H9 (cell line): ENCODE data around the gene RAB26. TPM values are rescaled to one million over a fixed set of nuclear protein-coding genes. Genes with fewer than 3 reads are reported as not detected.

ENCODE experiments used
- DNase-seq: peaks from one replicate; pipeline ENCODE4 v3.0.0-alpha.2; 2017
- H2AFZ ChIP-seq: one replicate; pipeline ENCODE4 v1.6.1; 2013; ENCODE audit warnings: mild to moderate bottlenecking, low read length, control low read depth, moderate library complexity
- H2AK5ac ChIP-seq: 2 replicates; pipeline ENCODE4 v1.6.1; 2013; ENCODE audit warnings: low read length, control low read depth, mixed read lengths; ENCODE audit not compliant: insufficient read length
- H2BK120ac ChIP-seq: one replicate; pipeline ENCODE4 v1.6.1; 2013; ENCODE audit warnings: low read depth, mild to moderate bottlenecking, low read length, control low read depth, inconsistent platforms; ENCODE audit not compliant: poor library complexity, severe bottlenecking
- H2BK12ac ChIP-seq: 2 replicates; pipeline ENCODE4 v1.6.1; 2013; ENCODE audit warnings: low read length, control low read depth, mixed read lengths, low read depth; ENCODE audit not compliant: insufficient read length
- H2BK15ac ChIP-seq: 2 replicates; pipeline ENCODE4 v1.6.1; 2013; ENCODE audit warnings: low read depth, low read length, control low read depth
- H2BK20ac ChIP-seq: one replicate; pipeline ENCODE4 v1.6.1; 2013; ENCODE audit warnings: low read depth, mild to moderate bottlenecking, low read length, control low read depth, inconsistent platforms; ENCODE audit not compliant: poor library complexity, severe bottlenecking
- H2BK5ac ChIP-seq: 2 replicates; pipeline ENCODE4 v1.6.1; 2013; ENCODE audit warnings: low read length, control low read depth, mixed read lengths; ENCODE audit not compliant: insufficient read length
- H3K14ac ChIP-seq: 2 replicates; pipeline ENCODE4 v1.6.1; 2013; ENCODE audit warnings: low read length, control low read depth; ENCODE audit not compliant: insufficient read depth
- H3K18ac ChIP-seq: 2 replicates; pipeline ENCODE4 v1.6.1; 2013; ENCODE audit warnings: low read depth, mild to moderate bottlenecking, mixed read lengths, low read length, control low read depth; ENCODE audit not compliant: insufficient read length
- H3K23ac ChIP-seq: 2 replicates; pipeline ENCODE4 v1.6.1; 2013; ENCODE audit warnings: low read length, control low read depth, mixed read lengths, low read depth; ENCODE audit not compliant: insufficient read length
- H3K23me2 ChIP-seq: 2 replicates; pipeline ENCODE4 v1.6.1; 2013; ENCODE audit warnings: low read depth, mild to moderate bottlenecking, mixed read lengths, low read length, control low read depth; ENCODE audit not compliant: insufficient read length, poor library complexity, severe bottlenecking
- H3K27ac ChIP-seq: 2 replicates; pipeline ENCODE4 v1.5.1; 2013; ENCODE audit warnings: low read length, control low read depth, mixed read lengths, low read depth; ENCODE audit not compliant: insufficient read length
- H3K27me3 ChIP-seq: 2 replicates; pipeline ENCODE4 v1.6.1; 2013; ENCODE audit warnings: low read length, control low read depth, inconsistent platforms; ENCODE audit not compliant: insufficient read depth
- H3K4ac ChIP-seq: 2 replicates; pipeline ENCODE4 v1.6.1; 2013; ENCODE audit warnings: low read depth, mild to moderate bottlenecking, control low read depth, inconsistent platforms, low read length, moderate library complexity
- H3K4me1 ChIP-seq: 2 replicates; pipeline ENCODE4 v1.6.1; 2013; ENCODE audit warnings: low read length, control low read depth, inconsistent platforms; ENCODE audit not compliant: insufficient read depth
- H3K4me2 ChIP-seq: 2 replicates; pipeline ENCODE4 v1.6.1; 2013; ENCODE audit warnings: low read length, control low read depth, mixed read lengths; ENCODE audit not compliant: insufficient read length, insufficient read depth
- H3K56ac ChIP-seq: 2 replicates; pipeline ENCODE4 v1.6.1; 2013; ENCODE audit warnings: low read depth, mild to moderate bottlenecking, mixed read lengths, low read length, control low read depth; ENCODE audit not compliant: insufficient read length
- H3K79me1 ChIP-seq: 2 replicates; pipeline ENCODE4 v1.6.1; 2013; ENCODE audit warnings: low read depth, mild to moderate bottlenecking, moderate library complexity, low read length, control low read depth, inconsistent platforms; ENCODE audit not compliant: insufficient read depth, poor library complexity, severe bottlenecking
- H3K79me2 ChIP-seq: 2 replicates; pipeline ENCODE4 v1.6.1; 2013; ENCODE audit warnings: low read length, control low read depth, inconsistent platforms; ENCODE audit not compliant: insufficient read depth
- H3K9ac ChIP-seq: 2 replicates; pipeline ENCODE4 v1.6.1; 2013; ENCODE audit warnings: low read length, control low read depth, mixed read lengths; ENCODE audit not compliant: insufficient read length; ENCODE audit errors: extremely low read depth
- H3K9me3 ChIP-seq: one replicate; pipeline ENCODE4 v1.6.1; 2013; ENCODE audit warnings: low read depth, low read length, inconsistent platforms; ENCODE audit not compliant: control insufficient read depth
- H3T11ph ChIP-seq: one replicate; pipeline ENCODE4 v1.6.1; 2013; ENCODE audit warnings: mild to moderate bottlenecking, low read length, control low read depth, inconsistent platforms
- H4K20me1 ChIP-seq: one replicate; pipeline ENCODE4 v1.6.1; 2013; ENCODE audit not compliant: control insufficient read depth, insufficient read length, insufficient read depth
- H4K5ac ChIP-seq: 2 replicates; pipeline ENCODE4 v1.6.1; 2013; ENCODE audit warnings: low read depth, mild to moderate bottlenecking, mixed read lengths, low read length, control low read depth; ENCODE audit not compliant: insufficient read length
- H4K8ac ChIP-seq: replicated peaks from 2 replicates; pipeline ENCODE4 v1.6.1; 2013; ENCODE audit warnings: low read length, control low read depth, mixed read lengths, low read depth; ENCODE audit not compliant: insufficient read length
- H4K91ac ChIP-seq: 2 replicates; pipeline ENCODE4 v1.6.1; 2013; ENCODE audit warnings: low read depth, mild to moderate bottlenecking, moderate library complexity, mixed read lengths, low read length, control low read depth; ENCODE audit not compliant: insufficient read length
- H3K27ac Mint-ChIP-seq, 3 experiments: 2 replicates in 2 of 3; 3 replicates in 1 of 3; pipeline ENCODE4 v1.8.0; 2020 to 2021; ENCODE audit warnings: mixed read lengths in 3 of 3, mild to moderate bottlenecking in 1 of 3, moderate library complexity in 1 of 3
- H3K27me3 Mint-ChIP-seq: 2 replicates; pipeline ENCODE4 v1.8.0; 2021; ENCODE audit warnings: low read depth, mild to moderate bottlenecking, moderate library complexity, mixed read lengths
- H3K36me3 Mint-ChIP-seq, 3 experiments: 2 replicates in 2 of 3; 3 replicates in 1 of 3; pipeline ENCODE4 v1.8.0; 2020 to 2021; ENCODE audit warnings: low read depth in 3 of 3, mixed read lengths in 3 of 3; ENCODE audit not compliant: insufficient read depth in 1 of 3
- H3K4me1 Mint-ChIP-seq, 2 experiments: 2 replicates each; pipeline ENCODE4 v1.8.0; 2020; ENCODE audit warnings: mixed read lengths in 2 of 2
- H3K4me3 Mint-ChIP-seq, 2 experiments: 2 replicates in 1 of 2; 3 replicates in 1 of 2; pipeline ENCODE4 v1.8.0; 2020 to 2021; ENCODE audit warnings: mild to moderate bottlenecking in 2 of 2, mixed read lengths in 2 of 2, moderate library complexity in 1 of 2
- H3K9me3 Mint-ChIP-seq, 2 experiments: 2 replicates in 1 of 2; 3 replicates in 1 of 2; pipeline ENCODE4 v1.8.0; 2020; ENCODE audit warnings: mild to moderate bottlenecking in 2 of 2, mixed read lengths in 2 of 2, moderate library complexity in 1 of 2
- WGBS: extraction: QIAGEN DNeasy Blood & Tissue Kit; methylation state at CpG from one replicate; pipeline ENCODE4 v1.1.7; 2013; ENCODE audit warnings: missing lambda C conversion rate, low lambda C conversion rate, mixed read lengths; ENCODE audit not compliant: insufficient read length; ENCODE audit errors: extremely low coverage; 5-methylcytosine and 5-hydroxymethylcytosine counted together
- total RNA-seq: library from RNA; stranded (reverse); gene quantifications from 2 replicates; pipeline ENCODE4 v1.2.1, GENCODE V29; 2021
- TF ChIP-seq, protein P1 (sequence below): fragments of 200-600 bp; sonication (generic); conservative IDR thresholded peaks from 3 replicates; pipeline ENCODE4 v1.8.0; 2021; ENCODE audit warnings: antibody characterized with exemption, mild to moderate bottlenecking

Gene RAB26
- total RNA-seq, 1 experiment from 2014 or later = 2.4 TPM

DNA sequence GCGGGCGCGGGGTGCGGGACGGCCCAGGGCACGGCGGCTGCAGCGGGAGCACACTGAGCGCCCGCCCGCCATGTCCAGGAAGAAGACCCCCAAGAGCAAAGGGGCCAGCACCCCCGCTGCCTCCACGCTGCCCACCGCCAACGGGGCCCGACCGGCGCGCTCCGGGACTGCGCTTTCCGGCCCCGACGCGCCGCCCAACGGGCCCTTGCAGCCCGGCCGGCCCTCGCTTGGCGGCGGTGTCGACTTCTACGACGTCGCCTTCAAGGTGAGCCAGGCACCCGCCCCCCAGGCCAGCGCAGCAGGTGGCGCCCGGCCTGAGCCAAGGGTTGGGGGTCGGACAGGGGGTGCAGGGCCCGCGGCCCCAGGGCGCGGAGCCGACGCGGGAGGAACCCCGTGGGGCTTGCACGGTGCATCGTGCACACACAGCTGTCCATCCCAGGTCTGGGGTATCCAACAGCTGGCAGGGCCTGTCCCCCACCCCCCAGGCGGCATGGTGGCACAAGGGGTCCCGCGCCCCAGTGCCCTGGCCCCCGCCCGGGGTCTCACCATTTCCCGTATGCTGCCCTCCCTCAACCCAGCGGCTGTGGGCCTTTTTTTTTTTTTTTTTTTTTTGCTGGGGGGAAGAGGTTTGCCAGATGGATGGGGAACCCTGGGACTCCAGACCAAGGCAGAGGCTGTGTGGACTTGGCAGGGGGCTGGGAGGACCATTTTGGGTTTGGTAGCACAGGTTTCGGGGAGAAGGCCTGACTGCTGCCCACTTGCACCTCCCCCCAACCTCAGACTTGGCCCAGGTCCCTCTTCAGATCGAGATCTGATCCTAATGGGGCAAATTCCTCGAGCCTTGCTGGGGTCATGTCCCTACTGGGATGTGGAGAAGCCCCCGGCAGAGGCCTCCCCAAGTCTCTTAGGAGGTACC lies 547 bp downstream of the RAB26 start:
- H2BK15ac ChIP-seq = no peak overlapping the region
- H2BK120ac ChIP-seq = no peak overlapping the region
- H4K20me1 ChIP-seq = no peaks in the 10 kb centered on the region
- H3K14ac ChIP-seq = no peak overlapping the region; the same call in 1 of the 2 replicates
- no peak overlapping the region for H3K9ac ChIP-seq
- H2BK20ac ChIP-seq = no peak overlapping the region
- no peak overlapping the region for H3K18ac ChIP-seq
- H2AFZ ChIP-seq = no peak overlapping the region
- H3K4me1 ChIP-seq = peaks cover 3% of the 10 kb centered on the region; the same call in 1 of the 2 replicates
- peaks cover 10 to 30% (median 23%) of the 10 kb centered on the region in 3 experiments; a peak in 6 of 7 replicates for H3K36me3 Mint-ChIP-seq
- H4K91ac ChIP-seq = no peak overlapping the region
- H2BK12ac ChIP-seq = no peak overlapping the region
- H3K56ac ChIP-seq = no peak overlapping the region
- no peaks in the 10 kb centered on the region for H3K79me1 ChIP-seq
- no peak overlapping the region for H3K27ac ChIP-seq
- H3K79me2 ChIP-seq = peaks cover 4% of the 10 kb centered on the region; the same call in 1 of the 2 replicates
- H3K9me3 ChIP-seq = no peaks in the 10 kb centered on the region
- H3K9me3 Mint-ChIP-seq = no peaks in the 10 kb centered on the region; a peak in 1 of 5 replicates
- no peak overlapping the region for H3K4ac ChIP-seq
- H2BK5ac ChIP-seq = no peak overlapping the region
- H3K27ac Mint-ChIP-seq = no peak overlapping the region
- H3K23ac ChIP-seq = no peak overlapping the region
- H3K27me3 Mint-ChIP-seq = peaks cover 23% of the 10 kb centered on the region
- H3K27me3 ChIP-seq = no peaks in the 10 kb centered on the region
- H3T11ph ChIP-seq = no peak overlapping the region
- no peak overlapping the region for H4K8ac ChIP-seq
- TF ChIP-seq, protein P1, sequence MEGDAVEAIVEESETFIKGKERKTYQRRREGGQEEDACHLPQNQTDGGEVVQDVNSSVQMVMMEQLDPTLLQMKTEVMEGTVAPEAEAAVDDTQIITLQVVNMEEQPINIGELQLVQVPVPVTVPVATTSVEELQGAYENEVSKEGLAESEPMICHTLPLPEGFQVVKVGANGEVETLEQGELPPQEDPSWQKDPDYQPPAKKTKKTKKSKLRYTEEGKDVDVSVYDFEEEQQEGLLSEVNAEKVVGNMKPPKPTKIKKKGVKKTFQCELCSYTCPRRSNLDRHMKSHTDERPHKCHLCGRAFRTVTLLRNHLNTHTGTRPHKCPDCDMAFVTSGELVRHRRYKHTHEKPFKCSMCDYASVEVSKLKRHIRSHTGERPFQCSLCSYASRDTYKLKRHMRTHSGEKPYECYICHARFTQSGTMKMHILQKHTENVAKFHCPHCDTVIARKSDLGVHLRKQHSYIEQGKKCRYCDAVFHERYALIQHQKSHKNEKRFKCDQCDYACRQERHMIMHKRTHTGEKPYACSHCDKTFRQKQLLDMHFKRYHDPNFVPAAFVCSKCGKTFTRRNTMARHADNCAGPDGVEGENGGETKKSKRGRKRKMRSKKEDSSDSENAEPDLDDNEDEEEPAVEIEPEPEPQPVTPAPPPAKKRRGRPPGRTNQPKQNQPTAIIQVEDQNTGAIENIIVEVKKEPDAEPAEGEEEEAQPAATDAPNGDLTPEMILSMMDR = no peak
- no peak overlapping the region for H2AK5ac ChIP-seq
- peaks cover 24% of the 10 kb centered on the region for H3K23me2 ChIP-seq
- peak overlapping the region; percentile 56 for H3K4me2 ChIP-seq
- peak; percentile 52 for DNase-seq
- whole genome bisulfite sequencing = no CpG with 5 or more reads among the region's 62 CpGs
- no peak overlapping the region for H4K5ac ChIP-seq
- H3K4me3 Mint-ChIP-seq = peak overlapping the region; percentile 58 to 80
- H3K4me1 Mint-ChIP-seq = peaks cover 26 to 40% of the 10 kb centered on the region in 2 experiments
